ENCODE data around the gene RRP1. TPM values are rescaled to one million over a fixed set of nuclear protein-coding genes. Genes with fewer than 3 reads are reported as not detected.
A peak's percentile ranks its signal among the peaks of the same experiment; 100 is the strongest.
"Not testable (repeated sequence)": the region's sequence is repeated elsewhere in the genome, so short reads cannot be mapped to it uniquely, and the experiment has no call there.

The RRP1 gene
- polyA plus RNA-seq, 3 donors from 2014 or later = 6.0 to 16.3 (median 11.6) TPM

- Mint-ChIP-seq H3K9me3 (peaks cover 0 to 1% (median 0%) of the 10 kb centered on the region in 6 donors), H3K4me3 (no peak overlapping the region), H3K36me3 (peaks cover 0 to 6% (median 4%) of the 10 kb centered on the region in 3 donors), H3K4me1 (peaks cover 0 to 4% of the 10 kb centered on the region in 2 donors), H3K27ac (no peak overlapping the region), H3K27me3 (ENCODE audit: low read depth in 3 of 3) (peaks cover 0 to 6% (median 4%) of the 10 kb centered on the region in 3 donors)
- DNase-seq = no peak
Measured at GRCh38 chr21:43815107-43815613, 25.8 kb downstream of the RRP1 start.

- peaks cover 0 to 2% of the 10 kb centered on the region in 2 donors for H3K4me1 Mint-ChIP-seq
- H3K27ac Mint-ChIP-seq = no peak overlapping the region
- peaks cover 0 to 6% (median 4%) of the 10 kb centered on the region in 3 donors for H3K27me3 Mint-ChIP-seq (ENCODE audit: low read depth in 3 of 3)
- no peak for DNase-seq
- H3K36me3 Mint-ChIP-seq = peaks cover 0 to 6% (median 4%) of the 10 kb centered on the region in 3 donors
- H3K4me3 Mint-ChIP-seq = no peak overlapping the region
- peaks cover 0 to 1% (median 0%) of the 10 kb centered on the region in 6 donors for H3K9me3 Mint-ChIP-seq
Measured at GRCh38 chr21:43815991-43816390, 26.6 kb downstream of the RRP1 start.

- H3K27ac Mint-ChIP-seq = no peak overlapping the region
- H3K4me1 Mint-ChIP-seq = peaks cover 0 to 2% of the 10 kb centered on the region in 2 donors
- H3K27me3 Mint-ChIP-seq (ENCODE audit: low read depth in 3 of 3) = peaks cover 0 to 6% (median 4%) of the 10 kb centered on the region in 3 donors
- H3K9me3 Mint-ChIP-seq = peaks cover 0 to 1% (median 0%) of the 10 kb centered on the region in 6 donors
- peaks cover 0 to 6% (median 4%) of the 10 kb centered on the region in 3 donors for H3K36me3 Mint-ChIP-seq
- DNase-seq = no peak
- H3K4me3 Mint-ChIP-seq = no peak overlapping the region
Measured at GRCh38 chr21:43816611-43817071, 27.3 kb downstream of the RRP1 start.

GRCh38 chr21:43817157-43818086, 28.0 kb downstream of the RRP1 start:
- Mint-ChIP-seq H3K4me1 (peaks cover 0 to 2% of the 10 kb centered on the region in 2 donors), H3K36me3 (peaks cover 0 to 6% (median 4%) of the 10 kb centered on the region in 3 donors), H3K4me3 (no peak overlapping the region), H3K9me3 (peaks cover 0 to under 1% (median 0%) of the 10 kb centered on the region in 6 donors), H3K27ac (no peak overlapping the region), H3K27me3 (ENCODE audit: low read depth in 3 of 3) (peaks cover 0 to 4% (median under 1%) of the 10 kb centered on the region in 3 donors)
- DNase-seq = no peak

GRCh38 chr21:43818685-43819084, 29.3 kb downstream of the RRP1 start:
- Mint-ChIP-seq H3K4me3 (no peak overlapping the region), H3K36me3 (peaks cover 0 to 6% (median 4%) of the 10 kb centered on the region in 3 donors), H3K4me1 (peaks cover 0 to 2% of the 10 kb centered on the region in 2 donors), H3K27ac (peak overlapping the region in 1 of 6 donors; percentile 61), H3K9me3 (no peaks in the 10 kb centered on the region), H3K27me3 (ENCODE audit: low read depth in 3 of 3) (peaks cover 0 to 4% (median 0%) of the 10 kb centered on the region in 3 donors)
- DNase-seq = no peak

GRCh38 chr21:43819511-43820405, 30.4 kb downstream of the RRP1 start:
- no peak for DNase-seq
- Mint-ChIP-seq H3K4me3 (no peak overlapping the region), H3K9me3 (no peaks in the 10 kb centered on the region), H3K4me1 (peaks cover 0 to 1% of the 10 kb centered on the region in 2 donors), H3K36me3 (peaks cover 0 to 6% (median 4%) of the 10 kb centered on the region in 3 donors), H3K27me3 (ENCODE audit: low read depth in 3 of 3) (peaks cover 0 to 3% (median 0%) of the 10 kb centered on the region in 3 donors), H3K27ac (no peak overlapping the region)

GRCh38 chr21:43820466-43820865, 31.1 kb downstream of the RRP1 start:
- Mint-ChIP-seq H3K4me3 (no peak overlapping the region), H3K36me3 (peaks cover 0 to 6% (median 4%) of the 10 kb centered on the region in 3 donors), H3K27me3 (ENCODE audit: low read depth in 3 of 3) (peaks cover 0 to 2% (median 0%) of the 10 kb centered on the region in 3 donors), H3K27ac (no peak overlapping the region), H3K4me1 (no peaks in the 10 kb centered on the region), H3K9me3 (no peaks in the 10 kb centered on the region)
- DNase-seq = no peak

GRCh38 chr21:43822166-43822565, 32.8 kb downstream of the RRP1 start:
- not testable (repeated sequence) for DNase-seq, H3K27ac Mint-ChIP-seq, H3K36me3 Mint-ChIP-seq

GRCh38 chr21:43822741-43823140, 33.4 kb downstream of the RRP1 start:
- not testable (repeated sequence) for H3K36me3 Mint-ChIP-seq; H3K4me1 Mint-ChIP-seq; DNase-seq; H3K4me3 Mint-ChIP-seq; H3K9me3 Mint-ChIP-seq; H3K27ac Mint-ChIP-seq; H3K27me3 Mint-ChIP-seq (ENCODE audit: low read depth in 3 of 3)

More at GRCh38 chr21:43822166-43822565, 32.8 kb downstream of the RRP1 start:
- not testable (repeated sequence) for H3K4me1 Mint-ChIP-seq; H3K4me3 Mint-ChIP-seq; H3K9me3 Mint-ChIP-seq; H3K27me3 Mint-ChIP-seq (ENCODE audit: low read depth in 3 of 3)

GRCh38 chr21:43824333-43825241, 35.2 kb downstream of the RRP1 start:
- H3K36me3 Mint-ChIP-seq = no peaks in the 10 kb centered on the region
- no peak overlapping the region for H3K4me3 Mint-ChIP-seq
- peaks cover 0 to 2% (median 0%) of the 10 kb centered on the region in 3 donors for H3K27me3 Mint-ChIP-seq (ENCODE audit: low read depth in 3 of 3)
- DNase-seq = no peak
- no peak overlapping the region for H3K27ac Mint-ChIP-seq
- H3K9me3 Mint-ChIP-seq = no peaks in the 10 kb centered on the region
- H3K4me1 Mint-ChIP-seq = no peaks in the 10 kb centered on the region

- Mint-ChIP-seq H3K9me3 (no peaks in the 10 kb centered on the region), H3K4me1 (no peaks in the 10 kb centered on the region), H3K27ac (no peak overlapping the region), H3K27me3 (ENCODE audit: low read depth in 3 of 3) (peaks cover 0 to 4% (median 0%) of the 10 kb centered on the region in 3 donors), H3K4me3 (no peak overlapping the region), H3K36me3 (no peaks in the 10 kb centered on the region)
- no peak for DNase-seq
Measured at GRCh38 chr21:43825242-43825935, 36.0 kb downstream of the RRP1 start.

GRCh38 chr21:43825936-43826622, 36.7 kb downstream of the RRP1 start:
- Mint-ChIP-seq H3K4me1 (no peaks in the 10 kb centered on the region), H3K27me3 (ENCODE audit: low read depth in 3 of 3) (peaks cover 0 to 6% (median 4%) of the 10 kb centered on the region in 3 donors), H3K9me3 (no peaks in the 10 kb centered on the region), H3K4me3 (no peak overlapping the region), H3K36me3 (no peaks in the 10 kb centered on the region), H3K27ac (no peak overlapping the region)
- no peak for DNase-seq
